Panc1 (cell line): ENCODE data around the gene NLRP8. TPM values are rescaled to one million over a fixed set of nuclear protein-coding genes. Genes with fewer than 3 reads are reported as not detected.
"Not testable (repeated sequence)": the region's sequence is repeated elsewhere in the genome, so short reads cannot be mapped to it uniquely, and the experiment has no call there.

ENCODE experiments used
- ATAC-seq: fragments of 200-7000 bp; cut with Tn5 transposase; 2 replicates; pipeline ENCODE4 v1.9.1; 2020; ENCODE audit warnings: mild to moderate bottlenecking, moderate library complexity
- BruUV-seq: library from RNA; stranded (reverse); fragments of 400-500 nt; replicated peaks from 2 replicates; lab custom pipeline; 2021; lab: Mats Ljungman, UMichigan
- CTCF ChIA-PET: fragments of 300-600 bp; sonication (Branson Sonifier 250); formaldehyde crosslinking; loops from one replicate; lab custom pipeline; 2022; ENCODE audit warnings: antibody characterized with exemption; lab: Charles Lee
- POLR2A ChIA-PET: fragments of 300-600 bp; sonication (Branson Sonifier 250); formaldehyde crosslinking; loops from one replicate; lab custom pipeline; 2022; ENCODE audit warnings: antibody characterized with exemption; lab: Charles Lee
- DNase-seq: peaks from one replicate; pipeline ENCODE4 v3.0.0-alpha.2; 2010; ENCODE audit warnings: low read depth, low spot score
- H3K27ac ChIP-seq: 2 replicates; pipeline ENCODE4 v1.5.1; 2011; ENCODE audit warnings: mild to moderate bottlenecking, low read length, inconsistent platforms
- H3K27me3 ChIP-seq: fragments of 200-500 bp; sonication (Bioruptor generic); 2 replicates; pipeline ENCODE4 v1.6.0; 2014; ENCODE audit warnings: low read length, inconsistent platforms; ENCODE audit not compliant: control insufficient read depth, insufficient read depth
- H3K36me3 ChIP-seq: fragments of 200-500 bp; sonication (Bioruptor generic); 2 replicates; pipeline ENCODE4 v1.5.1; 2014; ENCODE audit warnings: inconsistent platforms, mild to moderate bottlenecking, low read length, moderate library complexity; ENCODE audit not compliant: control insufficient read depth, insufficient read depth
- H3K4me1 ChIP-seq: 2 replicates; pipeline ENCODE4 v1.5.1; 2011; ENCODE audit warnings: inconsistent platforms, mild to moderate bottlenecking, low read length, moderate library complexity; ENCODE audit not compliant: control insufficient read depth, insufficient read depth
- H3K4me3 ChIP-seq, 2 experiments: 2 replicates each; pipeline ENCODE4 v1.5.1; 2011 to 2012; ENCODE audit warnings: low read depth in 2 of 2, low read length in 2 of 2, mild to moderate bottlenecking in 2 of 2, inconsistent platforms in 1 of 2, moderate library complexity in 1 of 2
- H3K9me3 ChIP-seq: fragments of 200-500 bp; sonication (Bioruptor generic); 2 replicates; pipeline ENCODE4 v1.5.1; 2014; ENCODE audit warnings: low read depth, mild to moderate bottlenecking, inconsistent platforms, low read length, moderate library complexity; ENCODE audit not compliant: control insufficient read depth, insufficient read depth
- CTCF ChIP-seq: fragments of 450-650 bp; IDR thresholded peaks from 2 replicates; pipeline ENCODE4 v1.5.1; 2017; ENCODE audit warnings: mild to moderate bottlenecking
- POLR2AphosphoS5 ChIP-seq: IDR thresholded peaks from 2 replicates; pipeline ENCODE4 v1.6.1; 2012; ENCODE audit warnings: mild to moderate bottlenecking, low read depth, low read length, moderate library complexity
- REST ChIP-seq, 2 experiments: IDR thresholded peaks; 2 replicates each; pipeline ENCODE4 v1.6.1; 2011 to 2012; ENCODE audit warnings: low read depth in 2 of 2, control low read depth in 1 of 2, low read length in 1 of 2, mild to moderate bottlenecking in 1 of 2, moderate library complexity in 1 of 2; ENCODE audit not compliant: insufficient read depth in 1 of 2
- SIN3A ChIP-seq: IDR thresholded peaks from 2 replicates; pipeline ENCODE4 v1.6.1; 2012; ENCODE audit warnings: low read depth, mild to moderate bottlenecking, low read length, moderate library complexity, borderline replicate concordance; ENCODE audit not compliant: insufficient read depth
- TCF7L2 ChIP-seq: IDR thresholded peaks from 2 replicates; pipeline ENCODE4 v1.6.1; 2011; ENCODE audit warnings: mild to moderate bottlenecking, low read depth, low read length, inconsistent platforms
- in situ Hi-C: cut with HindIII; loops from 2 replicates; pipeline ENCODE4 v1.10.0; 2016; ENCODE audit warnings: low sequenced_read_pairs, low pct_unique_long_range_greater_than_20kb
- intact Hi-C: fragments of 100-400 bp; cut with micrococcal nuclease; formaldehyde crosslinking; loops from one replicate; pipeline ENCODE4 v1.10.0; 2022; ENCODE audit not compliant: unreplicated experiment
- total RNA-seq: library from RNA; stranded (reverse); gene quantifications from one replicate; pipeline ENCODE4 v1.2.1, GENCODE V29; 2021; ENCODE audit not compliant: unreplicated experiment

NLRP8 gene
- total RNA-seq, 1 experiment from 2014 or later = not detected

DNA sequence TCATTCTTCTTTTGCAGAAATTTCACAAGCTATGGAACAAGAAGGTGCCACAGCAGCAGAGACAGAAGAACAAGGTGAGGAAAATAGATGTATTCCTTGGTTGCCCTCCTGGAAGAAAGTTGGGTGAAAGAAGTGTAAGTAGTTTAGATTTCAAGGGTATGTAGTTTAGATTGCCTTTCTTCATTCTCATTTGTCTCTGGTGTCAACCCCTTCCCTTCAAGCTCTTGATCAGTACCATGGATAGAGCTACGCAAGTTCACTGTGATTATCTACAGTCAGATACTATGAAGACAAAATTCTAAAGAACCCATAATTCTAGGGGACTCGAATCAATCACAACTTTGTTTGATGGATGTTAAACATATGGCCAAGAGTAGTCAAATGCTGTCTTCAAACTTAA lies 71.7 kb downstream of the NLRP8 start:
- H3K9me3 ChIP-seq, DNase-seq, ATAC-seq, H3K4me1 ChIP-seq, POLR2A ChIA-PET, H3K36me3 ChIP-seq, H3K4me3 ChIP-seq, intact Hi-C loops, CTCF ChIA-PET, in situ Hi-C loops, BruUV-seq, H3K27ac ChIP-seq: not testable (repeated sequence)
- H3K27me3 ChIP-seq = peaks cover 26% of the 10 kb centered on the region
- TF ChIP-seq REST (IDR thresholded peaks at IDR 0.05; ENCODE audit: insufficient read depth in 1 of 2, low read depth in 2 of 2, low read length in 1 of 2) = peak in 1 of 2 experiments; percentile 71; a peak in 2 of 4 replicates

DNA sequence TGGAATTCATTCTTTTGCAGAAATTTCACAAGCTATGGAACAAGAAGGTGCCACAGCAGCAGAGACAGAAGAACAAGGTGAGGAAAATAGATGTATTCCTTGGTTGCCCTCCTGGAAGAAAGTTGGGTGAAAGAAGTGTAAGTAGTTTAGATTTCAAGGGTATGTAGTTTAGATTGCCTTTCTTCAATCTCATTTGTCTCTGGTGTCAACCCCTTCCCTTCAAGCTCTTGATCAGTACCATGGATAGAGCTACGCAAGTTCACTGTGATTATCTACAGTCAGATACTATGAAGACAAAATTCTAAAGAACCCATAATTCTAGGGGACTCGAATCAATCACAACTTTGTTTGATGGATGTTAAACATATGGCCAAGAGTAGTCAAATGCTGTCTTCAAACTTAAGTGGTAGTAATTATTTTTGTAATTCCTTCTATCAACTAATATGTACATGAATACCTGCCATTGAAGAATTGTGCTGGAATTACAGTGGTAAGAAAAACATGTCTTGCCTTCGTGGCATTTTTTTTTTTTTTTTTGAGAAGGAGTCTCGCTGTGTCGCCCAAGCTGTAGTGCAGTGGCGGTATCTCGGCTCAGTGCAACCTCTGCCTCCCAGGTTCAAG lies 72.8 kb downstream of the NLRP8 start:
- H3K27me3 ChIP-seq = peaks cover 23% of the 10 kb centered on the region
- in situ Hi-C loops, H3K4me1 ChIP-seq, H3K4me3 ChIP-seq, H3K36me3 ChIP-seq, BruUV-seq, H3K27ac ChIP-seq, POLR2A ChIA-PET, intact Hi-C loops, H3K9me3 ChIP-seq, ATAC-seq, DNase-seq, CTCF ChIA-PET: not testable (repeated sequence)
- TF ChIP-seq REST (IDR thresholded peaks at IDR 0.05; ENCODE audit: insufficient read depth in 1 of 2, low read depth in 2 of 2, low read length in 1 of 2) = peak in 1 of 2 experiments; percentile 73; a peak in 2 of 4 replicates

DNA sequence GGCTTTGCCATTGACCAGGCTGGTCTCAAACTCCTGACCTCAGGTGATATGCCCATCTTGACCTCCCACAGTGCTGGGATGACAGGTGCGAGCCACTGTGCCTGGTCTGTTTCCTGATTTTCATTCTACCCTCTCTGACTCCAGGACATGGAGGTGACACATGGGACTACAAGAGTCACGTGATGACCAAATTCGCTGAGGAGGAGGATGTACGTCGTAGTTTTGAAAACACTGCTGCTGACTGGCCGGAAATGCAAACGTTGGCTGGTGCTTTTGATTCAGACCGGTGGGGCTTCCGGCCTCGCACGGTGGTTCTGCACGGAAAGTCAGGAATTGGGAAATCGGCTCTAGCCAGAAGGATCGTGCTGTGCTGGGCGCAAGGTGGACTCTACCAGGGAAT lies 79.1 kb downstream of the NLRP8 start:
- in situ Hi-C loops (no loop called here), intact Hi-C loops (no loop called here)
- ATAC-seq (no peak), DNase-seq (no peak)
- Histone ChIP-seq H3K9me3 (no peaks in the 10 kb centered on the region), H3K4me1 (no peaks in the 10 kb centered on the region), H3K27ac (no peak overlapping the region), H3K4me3 (no peak overlapping the region), H3K27me3 (peaks cover 14% of the 10 kb centered on the region), H3K36me3 (no peaks in the 10 kb centered on the region)
- TF ChIP-seq POLR2AphosphoS5 (no peak), TCF7L2 (no peak), SIN3A (no peak), REST (IDR thresholded peaks at IDR 0.05; ENCODE audit: insufficient read depth in 1 of 2, low read depth in 2 of 2, low read length in 1 of 2) (no peak), CTCF (no peak)
- no TSS peak for BruUV-seq
- POLR2A ChIA-PET = no interaction called here
- CTCF ChIA-PET = no interaction called here
